T-helper 17 cell (primary cell): ENCODE data around the gene FADS2. TPM values are rescaled to one million over a fixed set of nuclear protein-coding genes. Genes with fewer than 3 reads are reported as not detected.

Experiments
- ATAC-seq: fragments of 150-1000 bp; cut with Tn5 transposase; 2 replicates; pipeline ENCODE4 v1.10.0; 2021; ENCODE audit warnings: mild to moderate bottlenecking, moderate library complexity
- DNase-seq, 3 donors: peaks; one replicate each; pipeline versions ENCODE4 v3.0.0 to v3.0.0-alpha.2; 2020 to 2021
- H3K9me3 ChIP-seq: one replicate; pipeline ENCODE4 v1.7.0; 2013; ENCODE audit warnings: low read length, mild to moderate bottlenecking; ENCODE audit not compliant: control insufficient read depth, poor library complexity, severe bottlenecking
- H3K27ac Mint-ChIP-seq: one replicate; pipeline ENCODE4 v1.8.0; 2022; ENCODE audit warnings: mild to moderate bottlenecking, moderate library complexity, mixed read lengths
- H3K27me3 Mint-ChIP-seq: one replicate; pipeline ENCODE4 v1.8.0; 2022; ENCODE audit warnings: mixed read lengths
- H3K36me3 Mint-ChIP-seq: one replicate; pipeline ENCODE4 v1.8.0; 2022; ENCODE audit warnings: low read depth, mixed read lengths
- H3K4me1 Mint-ChIP-seq: one replicate; pipeline ENCODE4 v1.8.0; 2022; ENCODE audit warnings: mild to moderate bottlenecking, mixed read lengths
- H3K4me3 Mint-ChIP-seq: one replicate; pipeline ENCODE4 v1.8.0; 2022; ENCODE audit warnings: mild to moderate bottlenecking, moderate library complexity, mixed read lengths
- total RNA-seq, 4 donors: library from RNA in 2 of 4; stranded (reverse) in 2 of 4; gene quantifications; one replicate each; pipeline ENCODE4 v1.2.3 and lab custom pipeline; 2022 to 2026

The FADS2 gene
- total RNA-seq, 2 donors from 2014 or later: 5.2 to 15.7 TPM

DNA sequence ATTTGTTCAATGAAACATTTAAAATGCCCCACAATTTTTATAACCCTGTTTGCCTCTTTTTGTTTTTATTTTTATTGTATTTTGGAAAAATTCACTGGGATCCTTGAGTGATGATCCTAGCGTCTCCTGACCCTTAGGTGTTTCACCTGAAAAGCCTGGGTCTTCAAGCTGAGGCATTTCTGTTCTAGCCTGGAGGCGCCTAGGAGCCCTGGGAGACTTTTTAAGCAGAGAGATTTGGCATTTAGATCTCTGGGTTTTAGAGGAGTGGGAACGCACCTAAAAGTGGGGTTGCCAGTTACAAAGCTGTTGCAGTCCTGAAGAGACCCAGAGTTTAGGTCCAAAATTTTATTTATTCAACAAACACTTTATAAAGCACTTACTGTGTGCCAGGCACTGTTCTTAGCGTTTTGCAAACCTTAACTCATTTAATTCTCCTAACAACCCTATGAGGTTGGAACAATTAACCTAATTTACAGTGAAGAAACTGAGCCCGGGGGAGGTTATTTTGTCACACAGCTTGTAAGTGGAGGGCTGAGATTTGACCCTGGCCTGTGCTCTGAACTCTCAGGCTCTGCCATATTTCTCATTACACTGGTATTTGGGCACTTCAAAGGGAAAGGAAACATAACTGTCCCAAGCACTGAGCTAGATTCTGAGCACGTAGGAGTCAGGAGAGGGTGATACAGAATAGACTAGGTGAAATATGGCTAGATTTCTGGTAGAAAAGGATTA is 10.5 kb upstream of the FADS2 start:
- Mint-ChIP-seq H3K4me1 (peaks cover 17% of the 10 kb centered on the region), H3K4me3 (peak overlapping the region; percentile 95), H3K27me3 (peaks cover 4% of the 10 kb centered on the region), H3K27ac (no peak overlapping the region), H3K36me3 (no peaks in the 10 kb centered on the region)
- ATAC-seq: no peak
- H3K9me3 ChIP-seq: no peaks in the 10 kb centered on the region
- DNase-seq: no peak

DNA sequence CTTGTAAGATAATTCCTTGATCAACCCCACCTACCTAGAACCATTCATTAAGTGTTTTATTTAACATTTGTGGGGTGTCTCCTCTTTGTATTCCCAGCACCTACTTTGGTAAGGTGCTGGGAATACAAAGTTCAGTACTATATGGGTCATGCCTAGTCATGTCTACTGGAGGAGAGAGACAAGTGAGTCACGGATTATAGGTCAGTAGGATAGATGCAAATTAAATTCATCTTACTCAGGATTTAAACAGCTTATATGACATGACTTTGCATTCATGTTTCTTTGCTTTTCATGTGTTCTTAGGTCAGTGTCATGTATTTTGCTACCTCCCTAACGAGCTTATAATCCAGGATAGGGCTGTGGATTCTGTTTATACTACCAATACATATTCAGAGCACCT is 7.9 kb upstream of the FADS2 start:
- no peak overlapping the region for H3K27ac Mint-ChIP-seq
- no peak for DNase-seq
- ATAC-seq: no peak
- H3K4me3 Mint-ChIP-seq: no peak overlapping the region
- no peaks in the 10 kb centered on the region for H3K36me3 Mint-ChIP-seq
- H3K27me3 Mint-ChIP-seq: no peaks in the 10 kb centered on the region
- H3K9me3 ChIP-seq: no peaks in the 10 kb centered on the region
- H3K4me1 Mint-ChIP-seq: peaks cover 10% of the 10 kb centered on the region

DNA sequence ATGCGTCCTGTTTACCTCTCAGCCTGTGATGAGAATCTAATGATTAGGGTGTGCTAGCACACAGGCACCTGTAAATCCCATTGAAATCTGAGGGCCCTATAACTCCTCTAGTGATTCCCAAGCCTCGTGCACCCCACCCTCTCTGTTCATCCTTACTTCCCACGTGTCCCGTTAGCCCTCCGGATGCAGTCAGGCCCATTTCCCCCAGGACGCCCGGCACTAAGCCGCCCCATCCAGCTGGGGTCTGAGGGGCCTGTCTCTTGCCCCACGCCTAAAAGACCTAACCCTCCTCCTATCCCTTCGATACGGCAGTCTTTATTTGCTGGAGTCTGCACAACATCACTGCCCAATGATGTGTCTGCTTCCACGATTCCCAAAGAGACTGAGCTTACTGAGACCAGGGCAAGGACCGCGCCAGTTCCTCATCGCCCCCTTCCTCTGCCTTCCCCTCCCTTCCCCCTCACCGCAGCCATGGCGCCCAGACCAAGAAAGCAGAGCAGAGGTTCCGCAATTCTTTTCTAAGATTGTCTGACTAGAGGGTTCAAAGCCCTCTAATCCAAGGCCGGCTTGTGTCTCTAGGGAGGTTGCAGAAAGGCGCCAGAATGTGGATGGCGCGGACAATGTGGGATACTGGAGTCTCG is 1.1 kb upstream of the FADS2 start:
- H3K27ac Mint-ChIP-seq: peak overlapping the region; percentile 29
- H3K36me3 Mint-ChIP-seq: peaks cover 4% of the 10 kb centered on the region
- DNase-seq: no peak

DNA sequence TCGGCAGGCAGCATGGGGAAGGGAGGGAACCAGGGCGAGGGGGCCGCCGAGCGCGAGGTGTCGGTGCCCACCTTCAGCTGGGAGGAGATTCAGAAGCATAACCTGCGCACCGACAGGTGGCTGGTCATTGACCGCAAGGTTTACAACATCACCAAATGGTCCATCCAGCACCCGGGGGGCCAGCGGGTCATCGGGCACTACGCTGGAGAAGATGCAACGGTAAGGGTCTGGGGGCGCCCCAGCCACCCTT is 204 bp downstream of the FADS2 start:
- peak; percentile 1 for ATAC-seq
- H3K9me3 ChIP-seq: no peaks in the 10 kb centered on the region
- H3K27me3 Mint-ChIP-seq: peaks cover 16% of the 10 kb centered on the region
- peaks cover 35% of the 10 kb centered on the region for H3K4me1 Mint-ChIP-seq
- peak overlapping the region; percentile 78 for H3K27ac Mint-ChIP-seq
- DNase-seq: no peak
- H3K36me3 Mint-ChIP-seq: peaks cover 4% of the 10 kb centered on the region
- H3K4me3 Mint-ChIP-seq: peak overlapping the region; percentile 91

More for the DNA sequence above, 1.1 kb upstream of the FADS2 start:
- Mint-ChIP-seq H3K4me1 (peaks cover 27% of the 10 kb centered on the region), H3K27me3 (peaks cover 16% of the 10 kb centered on the region), H3K4me3 (peak overlapping the region; percentile 91)
- ATAC-seq: peak; percentile 7
- no peaks in the 10 kb centered on the region for H3K9me3 ChIP-seq

DNA sequence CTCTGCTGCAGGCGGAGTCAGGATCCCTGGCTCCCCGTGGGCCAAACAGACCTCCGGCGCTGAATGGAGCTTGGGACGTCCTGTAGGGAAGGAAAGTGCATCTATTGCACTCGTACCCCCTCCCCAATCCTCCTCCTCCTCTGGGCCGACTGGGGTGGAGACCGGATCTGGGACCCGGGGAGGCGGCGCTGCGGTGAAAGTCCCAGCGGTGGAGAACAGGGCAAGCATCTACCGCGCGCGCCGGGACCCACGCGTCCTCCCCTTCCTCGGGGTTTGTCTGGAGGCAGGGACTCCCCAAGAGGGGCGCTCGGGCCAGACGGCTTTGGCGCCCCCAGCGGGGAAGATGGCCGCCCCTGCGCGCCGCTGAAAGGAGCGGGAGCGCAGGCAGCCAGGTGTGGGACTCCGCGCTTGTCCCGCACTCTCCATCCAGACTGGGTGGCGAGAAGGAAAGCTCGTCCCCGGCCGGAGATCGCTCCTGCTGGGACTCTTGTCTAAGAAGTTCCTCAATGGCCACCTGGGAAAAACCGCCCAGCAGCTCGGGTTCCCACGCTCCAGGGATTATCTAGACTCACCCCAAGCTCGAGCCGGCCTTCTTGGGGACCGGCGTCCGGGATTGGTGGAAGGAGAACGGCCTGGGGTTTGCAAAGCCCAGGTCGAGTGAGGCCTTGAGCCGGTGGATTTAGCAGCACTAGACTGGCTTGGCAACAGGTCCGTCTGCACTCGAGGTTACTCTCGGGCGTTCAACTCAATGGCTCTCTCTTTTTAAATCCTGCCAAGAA is 718 bp downstream of the FADS2 start:
- peaks cover 40% of the 10 kb centered on the region for H3K4me1 Mint-ChIP-seq
- peaks cover 4% of the 10 kb centered on the region for H3K36me3 Mint-ChIP-seq
- peak overlapping the region; percentile 91 for H3K4me3 Mint-ChIP-seq
- H3K27me3 Mint-ChIP-seq: peaks cover 16% of the 10 kb centered on the region
- DNase-seq (peak in 1 of 3 donors; percentile 35), ATAC-seq (peak; percentile 44)
- no peaks in the 10 kb centered on the region for H3K9me3 ChIP-seq
- H3K27ac Mint-ChIP-seq: peak overlapping the region; percentile 78

DNA sequence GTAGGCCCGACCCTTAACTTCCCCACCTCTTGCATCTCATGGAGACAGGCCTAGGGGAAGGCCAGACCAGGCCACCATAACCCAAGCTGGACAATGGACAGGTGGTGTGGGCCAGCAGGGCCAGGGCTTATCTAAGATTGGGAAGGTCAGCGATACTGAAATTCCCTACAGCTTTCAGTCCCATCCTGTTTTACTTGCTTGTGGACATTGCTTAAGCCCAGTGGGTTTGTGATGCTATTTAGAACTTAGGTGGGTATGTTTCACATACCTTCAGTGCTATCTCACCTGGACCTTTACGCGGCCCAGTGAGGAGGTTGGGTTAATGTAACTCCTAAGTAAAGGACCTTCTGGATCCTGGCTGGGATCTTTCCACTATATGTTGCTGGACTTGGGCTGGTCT is 1.7 kb downstream of the FADS2 start:
- peak overlapping the region; percentile 39 for H3K27ac Mint-ChIP-seq
- peak overlapping the region; percentile 91 for H3K4me3 Mint-ChIP-seq

DNA sequence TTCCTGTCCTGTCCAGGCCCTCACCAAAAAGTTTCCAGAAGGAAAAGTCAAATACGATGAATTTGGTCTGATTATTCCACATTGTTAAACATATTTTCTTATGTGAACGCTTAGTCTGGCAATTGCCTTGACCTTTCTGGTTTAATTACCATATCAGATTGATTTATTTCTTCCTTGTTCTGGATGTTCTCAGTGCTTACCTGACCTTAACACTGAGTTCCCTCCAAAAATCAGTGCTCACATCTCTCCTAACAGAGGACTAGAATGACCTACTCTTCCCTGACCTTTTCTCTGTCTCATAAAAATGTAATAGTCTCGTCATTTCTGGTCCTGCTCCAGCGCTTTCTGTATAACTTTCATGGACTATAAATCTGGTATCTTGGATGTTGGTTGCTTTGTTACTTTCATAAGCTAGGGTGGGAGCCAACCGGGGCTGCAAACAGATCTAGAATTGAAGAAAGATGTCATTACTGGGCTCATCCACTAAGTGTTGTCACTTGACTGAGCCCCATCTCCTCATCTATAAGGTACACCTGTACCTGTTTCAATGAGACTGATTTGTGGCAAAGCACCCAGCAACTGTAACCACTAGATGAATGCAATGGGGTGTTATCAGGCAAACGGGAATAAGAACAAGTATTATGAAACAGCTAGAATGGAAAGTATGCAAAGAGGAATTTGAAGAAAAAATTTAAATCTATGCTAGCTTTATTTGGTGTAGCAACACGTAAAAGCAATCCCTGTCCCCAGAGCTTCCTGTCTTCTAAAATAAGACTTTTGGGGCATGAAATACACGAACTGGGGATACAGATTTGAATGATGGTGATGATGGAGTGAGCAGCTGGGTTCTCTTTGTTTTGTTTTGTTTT is 2.4 kb downstream of the FADS2 start:
- ATAC-seq: no peak
- Mint-ChIP-seq H3K4me1 (peaks cover 45% of the 10 kb centered on the region), H3K36me3 (peaks cover 4% of the 10 kb centered on the region), H3K4me3 (peak overlapping the region; percentile 91), H3K27me3 (peaks cover 16% of the 10 kb centered on the region), H3K27ac (peak overlapping the region; percentile 78)
- H3K9me3 ChIP-seq: no peaks in the 10 kb centered on the region
- no peak for DNase-seq

More for the DNA sequence above, 1.7 kb downstream of the FADS2 start:
- H3K9me3 ChIP-seq: no peaks in the 10 kb centered on the region
- no peak for DNase-seq
- H3K36me3 Mint-ChIP-seq: peaks cover 4% of the 10 kb centered on the region
- no peak for ATAC-seq
- peaks cover 43% of the 10 kb centered on the region for H3K4me1 Mint-ChIP-seq
- H3K27me3 Mint-ChIP-seq: peaks cover 16% of the 10 kb centered on the region

DNA sequence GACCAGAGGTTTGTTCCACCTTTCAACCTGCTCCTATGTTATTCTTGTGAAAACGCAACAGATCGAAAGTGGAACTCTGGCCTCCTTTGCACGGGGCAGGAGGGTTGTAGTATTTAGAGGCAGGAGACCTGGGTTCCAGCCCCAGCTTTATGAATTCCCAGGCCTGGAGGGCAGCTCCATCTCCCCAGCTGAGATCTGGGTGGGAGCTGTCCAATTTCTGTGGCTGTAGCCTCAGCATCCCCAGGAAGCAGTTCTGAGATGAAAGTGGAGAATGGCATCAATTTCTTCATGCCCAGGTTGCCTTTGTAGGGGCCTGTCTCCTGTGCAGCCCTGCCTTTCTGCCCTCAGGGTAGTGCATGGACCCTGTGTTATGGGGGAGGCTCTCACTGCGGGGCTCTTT is 4.1 kb downstream of the FADS2 start:
- Mint-ChIP-seq H3K36me3 (peaks cover 4% of the 10 kb centered on the region), H3K27ac (peak overlapping the region; percentile 24), H3K27me3 (peaks cover 11% of the 10 kb centered on the region), H3K4me1 (peaks cover 46% of the 10 kb centered on the region), H3K4me3 (no peak overlapping the region)
- no peak for ATAC-seq
- H3K9me3 ChIP-seq: no peaks in the 10 kb centered on the region
- no peak for DNase-seq

DNA sequence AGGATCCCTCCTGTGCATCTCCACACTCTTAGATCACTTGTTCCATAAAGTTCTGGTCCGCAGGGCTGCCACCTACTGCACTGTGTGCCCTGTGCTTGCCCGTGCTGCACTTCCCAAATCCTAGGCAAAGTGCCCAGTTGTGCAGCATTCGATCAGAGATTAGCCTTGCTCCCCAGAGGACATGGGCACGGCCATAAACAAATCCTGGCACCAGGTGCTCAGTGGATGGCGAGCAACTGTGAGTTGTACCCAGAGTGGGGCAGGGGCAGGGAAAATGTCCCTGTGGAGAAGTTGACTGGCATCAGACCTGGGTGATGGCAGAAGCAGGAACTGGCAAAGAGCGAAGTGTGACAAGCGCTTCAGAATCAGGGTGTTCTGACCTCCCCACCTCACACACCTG is 4.7 kb downstream of the FADS2 start:
- Mint-ChIP-seq H3K27ac (peak overlapping the region; percentile 82), H3K4me1 (peaks cover 45% of the 10 kb centered on the region), H3K36me3 (peaks cover 4% of the 10 kb centered on the region), H3K4me3 (no peak overlapping the region), H3K27me3 (peaks cover 11% of the 10 kb centered on the region)
- ATAC-seq (no peak), DNase-seq (no peak)
- H3K9me3 ChIP-seq: no peaks in the 10 kb centered on the region

DNA sequence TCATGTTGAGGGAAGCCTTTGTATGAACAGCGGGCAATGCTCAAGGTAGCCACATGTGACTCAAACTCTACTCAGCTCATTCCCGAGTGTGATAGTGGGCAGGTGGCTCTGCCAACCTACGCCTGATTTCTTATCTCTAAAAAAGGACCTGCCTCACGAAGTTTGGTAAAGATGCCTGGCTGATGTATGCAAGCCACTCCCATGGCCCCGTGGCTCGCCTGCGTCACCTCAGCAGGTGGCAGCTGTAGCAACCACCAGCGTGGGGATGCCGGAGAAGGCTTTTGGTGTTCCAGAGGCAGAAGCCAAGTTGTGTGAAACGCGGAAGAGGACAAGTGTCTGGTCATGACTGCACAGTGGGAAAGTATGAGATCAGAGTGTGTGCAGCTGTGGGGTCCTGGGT is 5.4 kb downstream of the FADS2 start:
- peaks cover 11% of the 10 kb centered on the region for H3K27me3 Mint-ChIP-seq
- ATAC-seq (peak; percentile 65), DNase-seq (no peak)
- peak overlapping the region; percentile 73 for H3K4me3 Mint-ChIP-seq
- no peaks in the 10 kb centered on the region for H3K9me3 ChIP-seq
- H3K36me3 Mint-ChIP-seq: peaks cover 4% of the 10 kb centered on the region
- H3K4me1 Mint-ChIP-seq: peaks cover 41% of the 10 kb centered on the region
- H3K27ac Mint-ChIP-seq: peak overlapping the region; percentile 82

DNA sequence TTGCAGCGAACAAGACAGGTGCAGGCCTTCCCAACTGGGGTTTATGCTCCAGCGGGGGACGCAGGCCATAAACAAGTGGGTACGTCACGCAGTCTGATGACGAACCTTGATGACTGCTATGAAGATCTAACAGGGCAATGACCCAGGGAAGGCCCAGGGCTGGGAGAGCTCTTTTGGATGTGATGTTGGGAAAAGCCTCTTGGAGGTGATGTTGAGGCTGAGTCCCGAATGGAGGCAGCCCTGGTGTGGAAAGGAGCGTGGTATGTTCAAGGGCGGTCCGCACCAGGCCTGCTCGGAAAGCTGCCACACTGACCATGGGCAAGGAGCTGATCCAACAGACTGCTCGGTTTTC is 5.8 kb downstream of the FADS2 start:
- DNase-seq (no peak), ATAC-seq (no peak)
- no peaks in the 10 kb centered on the region for H3K9me3 ChIP-seq
- Mint-ChIP-seq H3K27ac (peak overlapping the region; percentile 82), H3K36me3 (peaks cover 4% of the 10 kb centered on the region), H3K27me3 (peaks cover 11% of the 10 kb centered on the region), H3K4me1 (peaks cover 39% of the 10 kb centered on the region), H3K4me3 (peak overlapping the region; percentile 73)

DNA sequence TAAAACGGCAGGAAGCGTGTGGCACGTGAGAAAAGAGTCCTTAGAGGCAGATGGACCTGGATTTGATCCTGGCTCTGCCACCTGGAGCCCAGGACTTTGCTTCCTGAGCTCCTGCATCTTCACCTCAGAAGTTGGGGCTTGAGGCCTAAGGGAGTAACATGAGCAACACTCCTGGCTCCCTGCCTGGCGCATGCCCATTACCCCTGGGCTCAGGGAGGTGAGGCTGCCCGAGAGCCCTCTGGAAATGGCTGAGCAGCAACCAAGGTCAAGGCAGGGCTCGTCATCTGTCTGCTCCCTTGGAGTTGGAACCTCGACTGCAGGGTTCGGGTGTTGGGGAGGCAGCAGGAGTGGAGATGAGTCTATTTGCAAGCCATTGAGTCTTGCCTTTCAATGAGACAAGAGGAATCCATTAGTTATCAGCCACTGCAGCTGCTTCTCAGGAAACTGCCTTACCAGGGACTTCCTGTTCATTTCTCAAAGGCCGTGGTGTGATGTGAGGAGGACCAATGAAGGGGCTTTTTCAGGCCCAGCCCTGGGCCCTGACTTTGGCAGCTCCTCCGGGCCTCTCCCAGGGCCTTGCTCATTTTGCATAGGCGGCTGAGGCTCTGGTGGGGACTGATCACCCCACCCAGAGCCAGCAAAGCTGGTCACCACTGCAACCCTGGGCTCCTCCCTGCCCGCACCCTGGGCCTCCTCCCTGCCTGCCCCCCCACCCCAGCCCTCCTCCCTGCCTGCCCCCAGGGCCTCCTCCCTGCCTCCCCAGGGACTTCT is 6.4 kb downstream of the FADS2 start:
- Mint-ChIP-seq H3K36me3 (peaks cover 6% of the 10 kb centered on the region), H3K4me3 (peak overlapping the region; percentile 73), H3K27ac (peak overlapping the region; percentile 82), H3K27me3 (peaks cover 11% of the 10 kb centered on the region), H3K4me1 (peaks cover 36% of the 10 kb centered on the region)
- ATAC-seq: peak; percentile 95
- peak in 1 of 3 donors; percentile 36 for DNase-seq
- no peaks in the 10 kb centered on the region for H3K9me3 ChIP-seq
